Upper lobe of right lung (tissue), 1 donor: ENCODE results near the gene RMI2. TPM values are rescaled to one million over a fixed set of nuclear protein-coding genes. Genes with fewer than 3 reads are reported as not detected.

Source experiments
- ATAC-seq: fragments of 200-7000 bp; cut with Tn5 transposase; one replicate; pipeline ENCODE4 v1.9.1; 2020; ENCODE audit warnings: mild to moderate bottlenecking, moderate library complexity
- DNase-seq: peaks from one replicate; pipeline ENCODE4 v3.0.0-alpha.2; 2020
- H3K27ac ChIP-seq: fragments of 200-600 bp; one replicate; pipeline ENCODE4 v1.8.0; 2022
- H3K27me3 ChIP-seq: fragments of 200-600 bp; one replicate; pipeline ENCODE4 v1.8.0; 2022; ENCODE audit warnings: mild to moderate bottlenecking
- H3K36me3 ChIP-seq: fragments of 200-600 bp; one replicate; pipeline ENCODE4 v1.8.0; 2022
- H3K4me1 ChIP-seq: fragments of 200-600 bp; one replicate; pipeline ENCODE4 v1.8.0; 2022
- H3K4me3 ChIP-seq: fragments of 200-600 bp; one replicate; pipeline ENCODE4 v1.8.0; 2022; ENCODE audit warnings: mild to moderate bottlenecking
- H3K9me3 ChIP-seq: fragments of 200-600 bp; one replicate; pipeline ENCODE4 v1.8.0; 2022
- CTCF ChIP-seq: fragments of 200-600 bp; IDR thresholded peaks from one replicate; pipeline ENCODE4 v1.8.0; 2022; ENCODE audit warnings: antibody characterized with exemption
- intact Hi-C: fragments of 100-400 bp; cut with DNase I; formaldehyde crosslinking; loops from one replicate; pipeline ENCODE4 v1.11.0; 2022
- total RNA-seq: library from RNA; stranded (reverse); fragmentation: NEBNext Ultra II Directional; extraction: Animal tissue kit (Norgen Biotek cat#: 25700); gene quantifications from one replicate; pipeline ENCODE4 v1.2.1, GENCODE V29; 2021
- donor health status: DM: no; HTN: yes; CAD: no; lungs with severe emphysema.

RMI2 gene
- total RNA-seq, 1 donor from 2014 or later, result 1.2 TPM

GRCh38 chr16:11346700-11347319, 1.6 kb downstream of the RMI2 start:
- DNase-seq (no peak), ATAC-seq (no peak)
- intact Hi-C loops, result no loop called here
- Histone ChIP-seq H3K4me1 (peaks cover 22% of the 10 kb centered on the region), H3K9me3 (no peaks in the 10 kb centered on the region), H3K4me3 (no peak overlapping the region), H3K36me3 (no peaks in the 10 kb centered on the region), H3K27me3 (no peaks in the 10 kb centered on the region), H3K27ac (no peak overlapping the region)
- TF ChIP-seq CTCF, result no peak

GRCh38 chr16:11347831-11348230, 2.6 kb downstream of the RMI2 start:
- Histone ChIP-seq H3K36me3 (no peaks in the 10 kb centered on the region), H3K27ac (no peak overlapping the region), H3K4me3 (no peak overlapping the region), H3K4me1 (peaks cover 22% of the 10 kb centered on the region), H3K27me3 (no peaks in the 10 kb centered on the region), H3K9me3 (no peaks in the 10 kb centered on the region)
- no peak for ATAC-seq
- no peak for TF ChIP-seq CTCF
- DNase-seq, result no peak
- intact Hi-C loops, result no loop called here

GRCh38 chr16:11348737-11349598, 3.7 kb downstream of the RMI2 start:
- H3K36me3 ChIP-seq, result no peaks in the 10 kb centered on the region
- TF ChIP-seq CTCF, result no peak
- intact Hi-C loops, result no loop called here
- peak overlapping the region; percentile 71 for H3K27ac ChIP-seq
- ATAC-seq (no peak), DNase-seq (no peak)
- H3K4me3 ChIP-seq, result no peak overlapping the region
- H3K9me3 ChIP-seq, result no peaks in the 10 kb centered on the region
- H3K4me1 ChIP-seq, result peaks cover 24% of the 10 kb centered on the region
- H3K27me3 ChIP-seq, result no peaks in the 10 kb centered on the region

- peak; percentile 77 for DNase-seq
Observed at GRCh38 chr16:11349599-11350276, 4.5 kb downstream of the RMI2 start.

More at GRCh38 chr16:11349599-11350276, 4.5 kb downstream of the RMI2 start:
- intact Hi-C loops, result loop anchor here (10.0 kb wide), 1 partner anchor 385 kb away; no protein-coding TSS in a partner anchor
- no peak for TF ChIP-seq CTCF
- H3K4me3 ChIP-seq, result no peak overlapping the region
- H3K27me3 ChIP-seq, result no peaks in the 10 kb centered on the region
- H3K27ac ChIP-seq, result peak overlapping the region; percentile 71
- H3K9me3 ChIP-seq, result no peaks in the 10 kb centered on the region
- H3K36me3 ChIP-seq, result no peaks in the 10 kb centered on the region
- H3K4me1 ChIP-seq, result peaks cover 27% of the 10 kb centered on the region
- ATAC-seq, result peak; percentile 70
